Measurements from ENCODE around the gene TPBGL. TPM values are rescaled to one million over a fixed set of nuclear protein-coding genes. Genes with fewer than 3 reads are reported as not detected.

The TPBGL gene
- total RNA-seq, 1 experiment from 2014 or later: 0.41 TPM

DNA sequence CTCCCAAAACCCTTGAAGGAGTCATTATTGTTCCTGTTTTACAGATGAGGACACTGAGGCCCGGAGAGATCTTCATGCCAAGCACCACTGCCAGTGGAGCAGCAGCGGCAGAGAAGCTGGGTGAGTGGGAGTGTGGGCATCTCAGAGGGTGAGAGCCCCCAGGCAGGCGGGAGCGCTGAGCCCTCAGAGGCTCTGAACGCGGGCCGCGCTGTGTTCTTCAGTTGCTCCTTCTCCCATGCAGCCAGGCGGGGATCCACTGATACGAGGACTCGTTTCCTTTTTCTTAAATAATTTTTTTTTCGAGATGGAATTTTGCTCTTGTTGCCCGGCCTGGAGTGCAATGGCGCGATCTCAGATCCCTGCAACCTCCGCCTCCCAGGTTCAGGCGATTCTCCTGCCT is 47.0 kb downstream of the TPBGL start:
- no TSS peak for BruUV-seq (replicated peaks)
- H3K4me3 ChIP-seq (ENCODE audit: low read depth, low read length, poor library complexity, severe bottlenecking): no peak overlapping the region
- ChIA-PET POLR2A (ENCODE audit: low non-redundant PET) (no interaction called here), CTCF (no interaction called here)
- no peak overlapping the region for H3K27ac ChIP-seq (ENCODE audit: low read depth, low read length, poor library complexity, severe bottlenecking)
- intact Hi-C loops (cut with micrococcal nuclease; ENCODE audit: unreplicated experiment): no loop called here
- no peaks in the 10 kb centered on the region for H3K36me3 ChIP-seq (ENCODE audit: insufficient read depth, low read length, poor library complexity, severe bottlenecking)
- TF ChIP-seq EZH2 (IDR thresholded peaks at IDR 0.05; ENCODE audit: borderline replicate concordance, low read depth, low read length, poor library complexity, severe bottlenecking): no peak
- no peak for TF ChIP-seq CTCF (conservative IDR thresholded peaks at IDR 0.05; ENCODE audit: low read depth, low read length)
- no peaks in the 10 kb centered on the region for H3K4me1 ChIP-seq (ENCODE audit: insufficient read depth, low read length, poor library complexity, severe bottlenecking)
- H3K27me3 ChIP-seq (replicated peaks; ENCODE audit: insufficient read depth, low read depth, low read length, poor library complexity): no peaks in the 10 kb centered on the region
- no peaks in the 10 kb centered on the region for H3K9me3 ChIP-seq (ENCODE audit: low read depth, low read length, poor library complexity, severe bottlenecking)
- DNase-seq (ENCODE audit: low spot score): no peak

- H3K4me1 ChIP-seq (ENCODE audit: insufficient read depth, low read length, poor library complexity, severe bottlenecking): no peaks in the 10 kb centered on the region
- CTCF ChIA-PET: no interaction called here
- H3K36me3 ChIP-seq (ENCODE audit: insufficient read depth, low read length, poor library complexity, severe bottlenecking): no peaks in the 10 kb centered on the region
- no peak overlapping the region for H3K27ac ChIP-seq (ENCODE audit: low read depth, low read length, poor library complexity, severe bottlenecking)
- no peak for DNase-seq (ENCODE audit: low spot score)
- no peak overlapping the region for H3K4me3 ChIP-seq (ENCODE audit: low read depth, low read length, poor library complexity, severe bottlenecking)
- intact Hi-C loops (cut with micrococcal nuclease; ENCODE audit: unreplicated experiment): no loop called here
- H3K27me3 ChIP-seq (replicated peaks; ENCODE audit: insufficient read depth, low read depth, low read length, poor library complexity): no peaks in the 10 kb centered on the region
- POLR2A ChIA-PET (ENCODE audit: low non-redundant PET): no interaction called here
- TF ChIP-seq EZH2 (IDR thresholded peaks at IDR 0.05; ENCODE audit: borderline replicate concordance, low read depth, low read length, poor library complexity, severe bottlenecking) (no peak), CTCF (conservative IDR thresholded peaks at IDR 0.05; ENCODE audit: low read depth, low read length) (no peak)
- no peaks in the 10 kb centered on the region for H3K9me3 ChIP-seq (ENCODE audit: low read depth, low read length, poor library complexity, severe bottlenecking)
- no TSS peak for BruUV-seq (replicated peaks)
Measured at GRCh38 chr11:75289511-75289760, 48.9 kb downstream of the TPBGL start.

DNA sequence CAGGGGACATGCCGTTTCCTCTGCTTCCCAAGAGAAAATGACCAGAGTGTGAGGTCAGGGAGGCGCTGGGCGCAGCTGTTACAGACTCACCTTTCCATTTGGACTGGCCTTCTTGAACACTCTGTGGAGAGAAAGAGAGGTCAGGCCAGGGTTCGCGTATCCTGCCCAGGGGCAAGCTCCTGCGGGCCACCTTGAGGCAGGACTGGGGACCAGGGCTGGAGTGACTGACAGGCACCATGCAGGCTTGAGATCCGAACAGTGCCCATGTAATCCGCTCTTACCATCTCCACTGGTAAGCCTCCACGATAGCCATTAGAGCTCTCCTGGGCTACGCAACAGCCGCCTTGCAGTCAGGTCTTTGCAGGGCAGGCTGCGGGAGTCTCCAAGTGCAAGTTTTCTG is 49.3 kb downstream of the TPBGL start:
- intact Hi-C loops (cut with micrococcal nuclease; ENCODE audit: unreplicated experiment): no loop called here
- ChIA-PET CTCF (no interaction called here), POLR2A (ENCODE audit: low non-redundant PET) (no interaction called here)
- Histone ChIP-seq H3K27me3 (replicated peaks; ENCODE audit: insufficient read depth, low read depth, low read length, poor library complexity) (no peaks in the 10 kb centered on the region), H3K36me3 (ENCODE audit: insufficient read depth, low read length, poor library complexity, severe bottlenecking) (no peaks in the 10 kb centered on the region), H3K4me1 (ENCODE audit: insufficient read depth, low read length, poor library complexity, severe bottlenecking) (no peaks in the 10 kb centered on the region), H3K9me3 (ENCODE audit: low read depth, low read length, poor library complexity, severe bottlenecking) (no peaks in the 10 kb centered on the region), H3K4me3 (ENCODE audit: low read depth, low read length, poor library complexity, severe bottlenecking) (no peak overlapping the region), H3K27ac (ENCODE audit: low read depth, low read length, poor library complexity, severe bottlenecking) (no peak overlapping the region)
- no peak for DNase-seq (ENCODE audit: low spot score)
- no TSS peak for BruUV-seq (replicated peaks)
- TF ChIP-seq CTCF (conservative IDR thresholded peaks at IDR 0.05; ENCODE audit: low read depth, low read length): no peak
- no peak for TF ChIP-seq EZH2 (IDR thresholded peaks at IDR 0.05; ENCODE audit: borderline replicate concordance, low read depth, low read length, poor library complexity, severe bottlenecking)
